CD14-positive monocyte (primary cell): ENCODE data around the gene CDC40. TPM values are rescaled to one million over a fixed set of nuclear protein-coding genes. Genes with fewer than 3 reads are reported as not detected.
"Not testable (repeated sequence)": the region's sequence is repeated elsewhere in the genome, so short reads cannot be mapped to it uniquely, and the experiment has no call there.

ENCODE experiments used
- DNase-seq, 3 donors: peaks; one replicate each; pipeline ENCODE4 v3.0.0-alpha.2; 2011 to 2022
- H2AFZ ChIP-seq: 2 replicates; pipeline ENCODE4 v1.6.0; 2012; ENCODE audit warnings: mild to moderate bottlenecking, low read depth, low read length, inconsistent platforms; ENCODE audit not compliant: insufficient read depth, poor library complexity, severe bottlenecking
- H3K27ac ChIP-seq, 2 donors: 1 replicate in 1 of 2; 2 replicates in 1 of 2; pipeline ENCODE4 v1.5.1; 2012 to 2013; ENCODE audit warnings: low read length in 2 of 2, control low read depth in 1 of 2, inconsistent platforms in 1 of 2, low read depth in 1 of 2, mild to moderate bottlenecking in 1 of 2
- H3K27me3 ChIP-seq, 2 donors: one replicate each; pipeline versions ENCODE4 v1.6.0 to v1.6.1; 2011 to 2013; ENCODE audit warnings: low read length in 2 of 2; ENCODE audit not compliant: control insufficient read depth in 2 of 2, insufficient read depth in 2 of 2
- H3K36me3 ChIP-seq, 2 donors: replicated peaks in 1 of 2; 1 replicate in 1 of 2; 2 replicates in 1 of 2; pipeline versions ENCODE4 v1.5.1 to v1.6.1; 2012 to 2013; ENCODE audit warnings: low read length in 2 of 2, control low read depth in 1 of 2, inconsistent platforms in 1 of 2, mild to moderate bottlenecking in 1 of 2; ENCODE audit not compliant: insufficient read depth in 2 of 2, control insufficient read depth in 1 of 2
- H3K4me1 ChIP-seq, 2 donors: 1 replicate in 1 of 2; 2 replicates in 1 of 2; pipeline versions ENCODE4 v1.5.1 to v1.6.1; 2012 to 2013; ENCODE audit warnings: low read length in 2 of 2, control low read depth in 1 of 2, inconsistent platforms in 1 of 2, mild to moderate bottlenecking in 1 of 2, moderate library complexity in 1 of 2; ENCODE audit not compliant: insufficient read depth in 2 of 2, control insufficient read depth in 1 of 2
- H3K4me2 ChIP-seq: replicated peaks from 2 replicates; pipeline ENCODE3; 2012; ENCODE audit warnings: low read length, moderate library complexity, mild to moderate bottlenecking; ENCODE audit not compliant: poor library complexity, severe bottlenecking; ENCODE audit errors: extremely low read depth
- H3K4me3 ChIP-seq, 3 experiments: fragments of 200-600 bp in 1 of 3; sonication (generic) in 1 of 3; replicated peaks in 1 of 3; 1 replicate in 2 of 3; 2 replicates in 1 of 3; pipeline ENCODE4 v1.5.1; 2011 to 2013; ENCODE audit warnings: low read length in 3 of 3, mild to moderate bottlenecking in 3 of 3, control low read depth in 2 of 3, low read depth in 2 of 3, inconsistent platforms in 1 of 3, moderate library complexity in 1 of 3
- H3K79me2 ChIP-seq: 2 replicates; pipeline ENCODE4 v1.6.0; 2012; ENCODE audit warnings: mild to moderate bottlenecking, control low read depth, inconsistent platforms, low read length, moderate library complexity; ENCODE audit not compliant: insufficient read depth
- H3K9ac ChIP-seq: 2 replicates; pipeline ENCODE4 v1.6.0; 2017; ENCODE audit warnings: low read length, mild to moderate bottlenecking; ENCODE audit not compliant: insufficient read depth, poor library complexity, severe bottlenecking
- H3K9me3 ChIP-seq, 2 donors: replicated peaks in 1 of 2; 1 replicate in 1 of 2; 2 replicates in 1 of 2; pipeline versions ENCODE4 v1.5.1 to v1.6.1; 2012 to 2013; ENCODE audit warnings: low read length in 2 of 2, control low read depth in 1 of 2; ENCODE audit not compliant: control insufficient read depth in 1 of 2, insufficient read depth in 1 of 2
- H4K20me1 ChIP-seq: 2 replicates; pipeline ENCODE4 v1.6.0; 2012; ENCODE audit warnings: mild to moderate bottlenecking, low read length, control low read depth, moderate library complexity; ENCODE audit not compliant: insufficient read depth
- H3K27ac Mint-ChIP-seq, 7 donors: one replicate each; pipeline ENCODE4 v1.8.0; 2020; ENCODE audit warnings: mild to moderate bottlenecking in 7 of 7, mixed read lengths in 7 of 7, moderate library complexity in 6 of 7, inconsistent platforms in 2 of 7
- H3K27me3 Mint-ChIP-seq, 3 donors: one replicate each; pipeline ENCODE4 v1.8.0; 2021 to 2022; ENCODE audit warnings: low read depth in 3 of 3, mild to moderate bottlenecking in 3 of 3, mixed read lengths in 3 of 3, moderate library complexity in 3 of 3, inconsistent platforms in 1 of 3
- H3K36me3 Mint-ChIP-seq, 2 donors: one replicate each; pipeline ENCODE4 v1.8.0; 2020; ENCODE audit warnings: mixed read lengths in 2 of 2, inconsistent platforms in 1 of 2, mild to moderate bottlenecking in 1 of 2
- H3K4me1 Mint-ChIP-seq: one replicate; pipeline ENCODE4 v1.8.0; 2020; ENCODE audit warnings: mild to moderate bottlenecking, mixed read lengths
- H3K4me3 Mint-ChIP-seq, 2 donors: one replicate each; pipeline ENCODE4 v1.8.0; 2020; ENCODE audit warnings: mild to moderate bottlenecking in 2 of 2, mixed read lengths in 2 of 2, moderate library complexity in 1 of 2
- H3K9me3 Mint-ChIP-seq, 7 donors: one replicate each; pipeline ENCODE4 v1.8.0; 2020 to 2022; ENCODE audit warnings: mixed read lengths in 7 of 7, mild to moderate bottlenecking in 6 of 7, moderate library complexity in 6 of 7, inconsistent platforms in 2 of 7
- CTCF ChIP-seq: fragments of 200-600 bp; IDR thresholded peaks from one replicate; pipeline ENCODE4 v1.8.0; 2022; ENCODE audit warnings: antibody characterized with exemption, mild to moderate bottlenecking
- WGBS: methylation state at CpG from one replicate; pipeline ENCODE4 v1.1.5; 2013; ENCODE audit warnings: missing lambda C conversion rate; ENCODE audit not compliant: insufficient coverage; 5-methylcytosine and 5-hydroxymethylcytosine counted together
- intact Hi-C, 2 donors: fragments of 100-400 bp; cut with micrococcal nuclease; formaldehyde crosslinking; loops; one replicate each; pipeline versions ENCODE4 v1.15.0 to v1.15.1; 2023
- polyA plus RNA-seq, 3 donors: library from polyadenylated mRNA; depleted of rRNA in 1 of 3; unstranded in 2 of 3; stranded (reverse) in 1 of 3; fragments of 300-500 nt in 2 of 3; fragments of >200 nt in 1 of 3; fragmentation: Illumina TruSeq in 2 of 3; gene quantifications; 1 replicate in 2 of 3; 2 replicates in 1 of 3; pipeline ENCODE4 v1.2.3, GENCODE V29; 2012 to 2021

CDC40 gene
- polyA plus RNA-seq, 3 donors = 13.6 to 26.4 (median 17.0) TPM

- H3K27ac Mint-ChIP-seq = no peak overlapping the region
- no peaks in the 10 kb centered on the region for H3K4me1 Mint-ChIP-seq
- Histone ChIP-seq H3K9me3 (no peaks in the 10 kb centered on the region), H3K4me1 (no peaks in the 10 kb centered on the region), H2AFZ (no peak overlapping the region), H3K79me2 (no peaks in the 10 kb centered on the region), H3K36me3 (peaks cover 4 to 19% of the 10 kb centered on the region in 2 donors), H3K27me3 (no peaks in the 10 kb centered on the region), H3K4me3 (no peak overlapping the region), H4K20me1 (no peaks in the 10 kb centered on the region), H3K27ac (no peak overlapping the region), H3K4me2 (no peak overlapping the region), H3K9ac (no peak overlapping the region)
- WGBS = no CpG with 5 or more reads among the region's 1 CpG
- no peak for TF ChIP-seq CTCF
- peaks cover 23 to 28% of the 10 kb centered on the region in 2 donors for H3K36me3 Mint-ChIP-seq
- peaks cover 0 to 2% (median 2%) of the 10 kb centered on the region in 7 donors for H3K9me3 Mint-ChIP-seq
- H3K27me3 Mint-ChIP-seq = no peaks in the 10 kb centered on the region
- no peak overlapping the region for H3K4me3 Mint-ChIP-seq
- DNase-seq = no peak
- intact Hi-C loops = no loop called here
These were observed 59.5 kb downstream of the CDC40 start for GRCh38 chr6:110239526-110240274.

DNA sequence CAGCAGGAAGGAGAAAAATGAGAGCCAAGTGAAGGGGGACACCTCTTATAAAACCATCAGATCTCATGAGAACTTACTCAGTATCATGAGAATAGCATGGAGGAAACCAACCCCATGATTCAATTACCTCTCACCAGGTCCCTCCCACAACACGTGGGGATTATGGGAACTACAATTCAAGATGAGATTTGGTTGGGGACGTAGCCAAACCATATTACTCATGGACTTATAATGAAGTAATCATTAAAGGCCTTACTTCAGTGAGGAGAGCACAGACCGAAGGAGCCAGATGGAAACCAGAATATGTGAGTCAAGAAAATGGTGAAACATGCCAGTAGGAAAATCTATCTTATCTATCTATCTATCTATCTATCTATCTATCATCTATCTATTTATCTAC is 64.4 kb downstream of the CDC40 start:
- H3K79me2 ChIP-seq, H3K36me3 ChIP-seq, H4K20me1 ChIP-seq, H3K4me1 ChIP-seq, H3K27me3 Mint-ChIP-seq, DNase-seq, H3K27ac ChIP-seq, H3K4me1 Mint-ChIP-seq, H3K9me3 ChIP-seq, intact Hi-C loops, H3K9me3 Mint-ChIP-seq, H2AFZ ChIP-seq, H3K4me3 ChIP-seq, H3K4me3 Mint-ChIP-seq, H3K27me3 ChIP-seq, H3K9ac ChIP-seq, H3K36me3 Mint-ChIP-seq, H3K27ac Mint-ChIP-seq, H3K4me2 ChIP-seq: not testable (repeated sequence)
- WGBS = no CpG with 5 or more reads among the region's 3 CpGs
